H1 (cell line): ENCODE results near the gene SLIRP. TPM values are rescaled to one million over a fixed set of nuclear protein-coding genes. Genes with fewer than 3 reads are reported as not detected.

Experiments used
- CTCF ChIA-PET: fragments of 300-600 bp; sonication (Branson Sonifier 250); formaldehyde crosslinking; loops from one replicate; lab custom pipeline; 2021; ENCODE audit not compliant: partially characterized antibody; lab: Charles Lee
- POLR2A ChIA-PET: fragments of 300-600 bp; sonication (Branson Sonifier 250); formaldehyde crosslinking; loops from one replicate; lab custom pipeline; 2021; ENCODE audit warnings: inconsistent platforms; ENCODE audit not compliant: partially characterized antibody; lab: Charles Lee
- DNase-seq, 2 experiments: peaks; one replicate each; pipeline versions ENCODE4 v3.0.0 to v3.0.0-alpha.2; 2010 to 2022; ENCODE audit warnings: low spot score in 2 of 2, low read depth in 1 of 2, mixed read lengths in 1 of 2
- FAIRE-seq: peaks from 2 replicates; lab custom pipeline; 2011; peaks lifted over from hg19 to GRCh38; lab: Jason Lieb, UNC
- H2AFZ ChIP-seq: 2 replicates; pipeline ENCODE4 v1.8.1; 2012; ENCODE audit warnings: low read length, inconsistent platforms
- H2AK5ac ChIP-seq: 2 replicates; pipeline ENCODE4 v1.6.1; 2013; ENCODE audit warnings: low read depth, low read length
- H2BK120ac ChIP-seq: replicated peaks from 2 replicates; pipeline ENCODE3; 2013; ENCODE audit warnings: low read depth, low read length, inconsistent platforms
- H2BK12ac ChIP-seq: 2 replicates; pipeline ENCODE4 v1.6.1; 2013; ENCODE audit warnings: low read depth, low read length
- H2BK15ac ChIP-seq: 2 replicates; pipeline ENCODE4 v1.6.1; 2013; ENCODE audit warnings: low read length
- H2BK20ac ChIP-seq: 2 replicates; pipeline ENCODE4 v1.6.1; 2013; ENCODE audit warnings: low read length
- H2BK5ac ChIP-seq: 2 replicates; pipeline ENCODE4 v1.6.1; 2013; ENCODE audit warnings: low read depth, low read length
- H3K14ac ChIP-seq: 2 replicates; pipeline ENCODE4 v1.6.1; 2013; ENCODE audit warnings: inconsistent platforms; ENCODE audit not compliant: insufficient read length
- H3K18ac ChIP-seq: 2 replicates; pipeline ENCODE4 v1.6.1; 2013; ENCODE audit warnings: low read length; ENCODE audit errors: extremely low read depth
- H3K23ac ChIP-seq: 2 replicates; pipeline ENCODE4 v1.6.1; 2013; ENCODE audit warnings: inconsistent platforms; ENCODE audit not compliant: insufficient read length
- H3K23me2 ChIP-seq: 2 replicates; pipeline ENCODE4 v1.6.1; 2013; ENCODE audit warnings: low read depth, low read length
- H3K27ac ChIP-seq: 2 replicates; pipeline ENCODE4 v1.6.1; 2011; ENCODE audit warnings: low read depth, low read length, inconsistent platforms
- H3K27me3 ChIP-seq, 4 experiments: replicated peaks in 1 of 4; 1 replicate in 1 of 4; 2 replicates in 3 of 4; pipeline versions ENCODE4 v1.6.1 to v1.8.1; 2011 to 2013; ENCODE audit warnings: low read length in 3 of 4, mild to moderate bottlenecking in 3 of 4, inconsistent platforms in 2 of 4, mixed read lengths in 2 of 4, moderate library complexity in 1 of 4; ENCODE audit not compliant: control insufficient read depth in 3 of 4, insufficient read depth in 3 of 4; ENCODE audit errors: extremely low read depth in 1 of 4
- H3K36me3 ChIP-seq, 4 experiments: 2 replicates each; pipeline versions ENCODE4 v1.6.1 to v1.8.1; 2011 to 2013; ENCODE audit warnings: mild to moderate bottlenecking in 4 of 4, low read length in 3 of 4, moderate library complexity in 2 of 4, control low read depth in 1 of 4, inconsistent platforms in 1 of 4; ENCODE audit not compliant: insufficient read depth in 4 of 4, control insufficient read depth in 2 of 4
- H3K4ac ChIP-seq: replicated peaks from 2 replicates; pipeline ENCODE3; 2013; ENCODE audit warnings: low read length, low read depth, mixed read lengths, inconsistent platforms; ENCODE audit not compliant: insufficient read length
- H3K4me1 ChIP-seq, 4 experiments: replicated peaks in 1 of 4; 1 replicate in 1 of 4; 2 replicates in 3 of 4; pipeline versions ENCODE4 v1.6.1 to v1.8.1; 2011 to 2013; ENCODE audit warnings: low read length in 3 of 4, inconsistent platforms in 2 of 4, mixed read lengths in 1 of 4; ENCODE audit not compliant: insufficient read depth in 4 of 4, control insufficient read depth in 3 of 4
- H3K4me2 ChIP-seq, 2 experiments: 2 replicates each; pipeline versions ENCODE4 v1.6.1 to v1.8.1; 2011 to 2013; ENCODE audit warnings: low read depth in 2 of 2, low read length in 2 of 2, control low read depth in 1 of 2, inconsistent platforms in 1 of 2, mild to moderate bottlenecking in 1 of 2; ENCODE audit not compliant: insufficient read depth in 1 of 2
- H3K4me3 ChIP-seq, 4 experiments: fragments of 200-600, 300-600 bp in 1 of 4; sonication (generic), shearing (Covaris generic), sonication (Bioruptor Twin) in 1 of 4; 2 replicates each; pipeline versions ENCODE4 v1.5.1 to v1.8.1; 2011 to 2016; ENCODE audit warnings: low read length in 4 of 4, low read depth in 3 of 4, control low read depth in 2 of 4, inconsistent platforms in 2 of 4, mild to moderate bottlenecking in 2 of 4, mixed read lengths in 1 of 4, moderate library complexity in 1 of 4; ENCODE audit not compliant: insufficient read depth in 2 of 4; ENCODE audit errors: extremely low read depth in 1 of 4
- H3K56ac ChIP-seq: replicated peaks from 2 replicates; pipeline ENCODE3; 2013; ENCODE audit warnings: low read depth, mild to moderate bottlenecking, mixed read lengths, low read length, inconsistent platforms; ENCODE audit not compliant: insufficient read length
- H3K79me1 ChIP-seq: 2 replicates; pipeline ENCODE4 v1.6.1; 2013; ENCODE audit warnings: low read depth, low read length, control low read depth
- H3K79me2 ChIP-seq, 2 experiments: 2 replicates each; pipeline versions ENCODE4 v1.6.1 to v1.8.1; 2012 to 2013; ENCODE audit warnings: low read length in 2 of 2, mild to moderate bottlenecking in 2 of 2, inconsistent platforms in 1 of 2; ENCODE audit not compliant: insufficient read depth in 2 of 2, control insufficient read depth in 1 of 2
- H3K9ac ChIP-seq, 4 experiments: replicated peaks in 1 of 4; 1 replicate in 1 of 4; 2 replicates in 3 of 4; pipeline versions ENCODE4 v1.6.1 to v1.8.1; 2011 to 2013; ENCODE audit warnings: low read depth in 3 of 4, low read length in 3 of 4, control low read depth in 2 of 4, mild to moderate bottlenecking in 2 of 4, moderate library complexity in 2 of 4, inconsistent platforms in 1 of 4; ENCODE audit errors: extremely low read depth in 1 of 4
- H3K9me3 ChIP-seq, 2 experiments: 2 replicates each; pipeline versions ENCODE4 v1.6.1 to v1.8.1; 2012 to 2013; ENCODE audit warnings: mild to moderate bottlenecking in 2 of 2, moderate library complexity in 2 of 2, control low read depth in 1 of 2, inconsistent platforms in 1 of 2, low read depth in 1 of 2, low read length in 1 of 2, mixed read lengths in 1 of 2; ENCODE audit not compliant: insufficient read depth in 2 of 2
- H4K20me1 ChIP-seq, 2 experiments: replicated peaks in 1 of 2; 2 replicates each; pipeline versions ENCODE3 to v1.8.1; 2011 to 2013; ENCODE audit warnings: inconsistent platforms in 2 of 2, low read length in 2 of 2, mild to moderate bottlenecking in 1 of 2; ENCODE audit not compliant: insufficient read depth in 2 of 2, control insufficient read depth in 1 of 2
- H4K5ac ChIP-seq: 2 replicates; pipeline ENCODE4 v1.6.1; 2013; ENCODE audit warnings: low read length, low read depth, mixed read lengths, inconsistent platforms; ENCODE audit not compliant: insufficient read length
- H4K8ac ChIP-seq: 2 replicates; pipeline ENCODE4 v1.8.0; 2013; ENCODE audit warnings: mild to moderate bottlenecking, moderate library complexity, low read length, inconsistent platforms; ENCODE audit not compliant: insufficient read depth; ENCODE audit errors: extremely low read depth
- H4K91ac ChIP-seq: replicated peaks from 2 replicates; pipeline ENCODE3; 2013; ENCODE audit warnings: low read length, mixed read lengths, inconsistent platforms; ENCODE audit not compliant: insufficient read length
- BACH1 ChIP-seq: IDR thresholded peaks from 2 replicates; pipeline ENCODE4 v1.6.1; 2012; ENCODE audit warnings: low read length, improper control_type of control experiment
- CBX5 ChIP-seq: fragments of 300-800, 300-1000 bp; sonication (generic); IDR thresholded peaks from 2 replicates; pipeline ENCODE4 v1.7.1; 2016; ENCODE audit warnings: antibody characterized with exemption, low read length, low read depth
- GTF2F1 ChIP-seq: IDR thresholded peaks from 2 replicates; pipeline ENCODE4 v1.6.1; 2012; ENCODE audit warnings: low read depth, low read length, improper control_type of control experiment, borderline replicate concordance
- JUN ChIP-seq: IDR thresholded peaks from 2 replicates; pipeline ENCODE4 v1.6.1; 2011; ENCODE audit warnings: low read depth, mild to moderate bottlenecking, improper control_type of control experiment, low read length
- JUND ChIP-seq: IDR thresholded peaks from 2 replicates; pipeline ENCODE4 v1.6.1; 2011; ENCODE audit warnings: mild to moderate bottlenecking, improper control_type of control experiment, low read length
- KDM5A ChIP-seq: fragments of 200-600 bp; IDR thresholded peaks from 2 replicates; pipeline ENCODE4 v1.7.1; 2012; ENCODE audit warnings: mild to moderate bottlenecking, low read length, inconsistent platforms, mixed read lengths
- RAD21 ChIP-seq, 2 experiments: IDR thresholded peaks in 1 of 2; conservative IDR thresholded peaks in 1 of 2; 2 replicates each; pipeline ENCODE4 v1.6.1; 2011; ENCODE audit warnings: low read depth in 2 of 2, low read length in 2 of 2, improper control_type of control experiment in 1 of 2, inconsistent platforms in 1 of 2, mild to moderate bottlenecking in 1 of 2, moderate library complexity in 1 of 2
- SP1 ChIP-seq: IDR thresholded peaks from 2 replicates; pipeline ENCODE4 v1.6.1; 2011; ENCODE audit warnings: low read depth, low read length
- SP2 ChIP-seq: IDR thresholded peaks from 2 replicates; pipeline ENCODE4 v1.6.1; 2012; ENCODE audit warnings: mild to moderate bottlenecking, low read length, inconsistent platforms
- WGBS, 2 experiments: shearing (Covaris generic) in 1 of 2; methylation state at CpG; one replicate each; pipeline versions ENCODE4 v1.1.6 to v1.1.7; 2013 to 2015; ENCODE audit warnings: low lambda C conversion rate in 2 of 2, mixed read lengths in 2 of 2, inconsistent platforms in 1 of 2, low coverage in 1 of 2, missing lambda C conversion rate in 1 of 2; ENCODE audit not compliant: insufficient replicate concordance in 2 of 2, insufficient coverage in 1 of 2, insufficient read length in 1 of 2; ENCODE audit errors: extremely low coverage in 1 of 2, missing lambda C conversion rate in 1 of 2; 5-methylcytosine and 5-hydroxymethylcytosine counted together
- polyA plus RNA-seq, 7 experiments: library from polyadenylated mRNA; depleted of rRNA in 3 of 7; stranded (reverse) in 5 of 7; unstranded in 2 of 7; fragments of >200 nt in 5 of 7; fragments of 200-250 nt in 2 of 7; gene quantifications; 1 replicate in 5 of 7; 2 replicates in 1 of 7; 4 replicates in 1 of 7; pipeline versions ENCODE4 v1.2.1 to v1.2.3, GENCODE V29; 2011 to 2013; ENCODE audit warnings: missing spikeins in 2 of 7, mixed read lengths in 2 of 7
- total RNA-seq: library from RNA; stranded (reverse); fragmentation: NEBNext Ultra II Directional; extraction: Animal tissue kit (Norgen Biotek cat#: 25700); gene quantifications from 2 replicates; pipeline ENCODE4 v1.2.1, GENCODE V29; 2021
- TF ChIP-seq, protein P1 (sequence below): IDR thresholded peaks from 2 replicates; pipeline ENCODE4 v1.6.1; 2012; ENCODE audit warnings: low read length, inconsistent platforms

SLIRP gene
- total and polyA plus RNA-seq, 2 of the 8 experiments (the other 6 are each of a cell fraction or from before 2014, with no cell fraction given) = 374 to 383 TPM

DNA sequence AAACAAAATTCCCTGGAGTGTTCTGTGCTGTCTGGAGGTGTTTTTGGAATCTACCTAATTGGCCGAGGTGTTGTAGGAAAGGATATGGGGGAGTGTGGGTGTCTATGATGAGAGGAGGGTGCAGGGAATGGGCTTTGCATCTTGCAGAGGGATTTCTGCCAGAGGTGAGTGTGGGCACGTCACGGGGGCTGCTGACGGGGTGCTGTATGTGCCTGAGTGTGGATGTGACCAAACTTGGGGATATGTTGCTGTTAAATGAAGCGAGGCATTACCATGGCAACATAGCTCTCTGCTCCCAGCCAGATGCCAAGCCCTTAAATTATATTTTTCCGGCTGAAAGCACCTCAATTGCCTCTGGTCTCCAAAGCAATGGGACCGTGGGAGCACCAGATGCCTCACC, 47.1 kb upstream of the SLIRP start:
- Histone ChIP-seq H3K9me3 (no peaks in the 10 kb centered on the region), H4K20me1 (no peaks in the 10 kb centered on the region), H2BK120ac (no peak overlapping the region), H3K4me3 (no peak overlapping the region), H3K14ac (no peak overlapping the region), H2BK12ac (no peak overlapping the region), H4K8ac (peak overlapping the region; percentile 68; the same call in 1 of the 2 replicates), H3K9ac (no peak overlapping the region), H3K79me1 (no peaks in the 10 kb centered on the region), H3K56ac (no peak overlapping the region), H3K4ac (no peak overlapping the region), H3K4me1 (no peaks in the 10 kb centered on the region; a peak in 1 of 7 replicates), H3K18ac (0 out of 2 replicates have a peak overlapping the region, but pooled peaks have one; percentile 56), H4K5ac (no peak overlapping the region), H2BK15ac (no peak overlapping the region), H2AFZ (no peak overlapping the region), H3K23ac (no peak overlapping the region), H3K36me3 (no peaks in the 10 kb centered on the region), H3K27me3 (no peaks in the 10 kb centered on the region), H3K4me2 (no peak overlapping the region), H3K23me2 (no peaks in the 10 kb centered on the region; the same call in 1 of the 2 replicates), H4K91ac (no peak overlapping the region), H2BK20ac (no peak overlapping the region), H3K27ac (no peak overlapping the region), H3K79me2 (no peaks in the 10 kb centered on the region), H2BK5ac (0 out of 2 replicates have a peak overlapping the region, but pooled peaks have one; percentile 24), H2AK5ac (0 out of 2 replicates have a peak overlapping the region, but pooled peaks have one; percentile 39)
- DNase-seq (no peak), FAIRE-seq (no peak)
- ChIA-PET POLR2A (no interaction called here), CTCF (interaction anchor here (0.8 to 2.6 kb wide), 2 partner anchors 14 to 24 kb away, joined by 3 to 8 read pairs; no protein-coding TSS in a partner anchor)
- WGBS, 2 experiments = 90% methylated on average over 7 of the region's 7 CpGs; no CpG with 5 or more reads in 1 of the 2 experiments
- TF ChIP-seq KDM5A = no peak
- TF ChIP-seq GTF2F1 = no peak
- no peak for TF ChIP-seq BACH1
- TF ChIP-seq SP2 = no peak
- no peak for TF ChIP-seq JUN
- no peak for TF ChIP-seq JUND
- TF ChIP-seq, protein P1, sequence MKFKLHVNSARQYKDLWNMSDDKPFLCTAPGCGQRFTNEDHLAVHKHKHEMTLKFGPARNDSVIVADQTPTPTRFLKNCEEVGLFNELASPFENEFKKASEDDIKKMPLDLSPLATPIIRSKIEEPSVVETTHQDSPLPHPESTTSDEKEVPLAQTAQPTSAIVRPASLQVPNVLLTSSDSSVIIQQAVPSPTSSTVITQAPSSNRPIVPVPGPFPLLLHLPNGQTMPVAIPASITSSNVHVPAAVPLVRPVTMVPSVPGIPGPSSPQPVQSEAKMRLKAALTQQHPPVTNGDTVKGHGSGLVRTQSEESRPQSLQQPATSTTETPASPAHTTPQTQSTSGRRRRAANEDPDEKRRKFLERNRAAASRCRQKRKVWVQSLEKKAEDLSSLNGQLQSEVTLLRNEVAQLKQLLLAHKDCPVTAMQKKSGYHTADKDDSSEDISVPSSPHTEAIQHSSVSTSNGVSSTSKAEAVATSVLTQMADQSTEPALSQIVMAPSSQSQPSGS = no peak
- TF ChIP-seq RAD21 (IDR thresholded peaks at IDR 0.05 in 1 of 2, conservative IDR thresholded peaks at IDR 0.05 in 1 of 2; ENCODE audit: low read depth in 2 of 2, low read length in 2 of 2) = no peak
- TF ChIP-seq CBX5 = no peak
- no peak for TF ChIP-seq SP1
